ENCODE results near the gene GCNA.
"Not testable (repeated sequence)": the region's sequence is repeated elsewhere in the genome, so short reads cannot be mapped to it uniquely, and the experiment has no call there.

The GCNA gene

GRCh38 chrX:71565474-71566041, 12.7 kb upstream of the GCNA start:
- DNase-seq, result no peak

DNA sequence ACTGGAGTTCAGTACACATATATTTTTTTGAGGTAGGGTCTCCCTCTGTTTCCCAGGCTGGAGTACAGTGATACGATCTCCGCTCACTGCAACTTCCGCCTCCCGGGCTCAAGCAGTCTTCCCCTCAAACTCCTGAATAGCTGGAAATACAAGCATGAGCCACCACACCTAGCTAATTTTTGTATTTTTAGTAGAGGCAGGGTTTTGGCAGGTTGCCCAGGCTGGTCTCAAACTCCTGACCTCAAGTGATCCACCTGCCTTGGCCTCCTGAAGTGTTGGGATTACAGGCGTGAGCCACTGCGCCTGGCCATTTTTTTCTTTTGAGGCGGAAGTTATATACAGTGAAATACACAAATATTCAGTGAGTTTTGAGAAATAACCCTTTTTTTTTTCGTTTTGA, 6.8 kb upstream of the GCNA start:
- DNase-seq, result not testable (repeated sequence)

DNA sequence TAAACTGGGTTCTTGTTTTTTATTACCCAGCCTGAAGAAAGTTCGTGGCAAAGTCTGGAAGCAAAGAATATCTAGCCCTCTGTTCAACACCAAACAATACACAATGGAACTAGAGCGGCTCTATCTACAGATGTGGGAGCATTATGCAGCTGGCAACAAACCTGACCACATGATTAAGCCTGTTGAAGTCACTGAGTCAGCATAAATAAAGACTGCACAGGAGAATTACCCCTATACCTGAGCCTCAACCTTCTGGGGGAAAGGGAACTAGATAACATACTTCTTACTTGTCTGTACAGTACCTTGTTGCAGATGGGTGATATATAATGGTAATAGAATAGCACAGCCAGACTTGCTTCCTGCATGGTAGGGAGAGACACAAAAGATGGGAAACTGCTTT, 4.6 kb upstream of the GCNA start:
- no peak for DNase-seq

GRCh38 chrX:71577682-71578081, 555 bp upstream of the GCNA start:
- no peak for DNase-seq

- DNase-seq, result no peak
These were observed 1.1 kb downstream of the GCNA start for GRCh38 chrX:71579136-71579989.

GRCh38 chrX:71579990-71580380, 1.7 kb downstream of the GCNA start:
- DNase-seq, result no peak

GRCh38 chrX:71581210-71581609, 3.0 kb downstream of the GCNA start:
- DNase-seq, result no peak

DNA sequence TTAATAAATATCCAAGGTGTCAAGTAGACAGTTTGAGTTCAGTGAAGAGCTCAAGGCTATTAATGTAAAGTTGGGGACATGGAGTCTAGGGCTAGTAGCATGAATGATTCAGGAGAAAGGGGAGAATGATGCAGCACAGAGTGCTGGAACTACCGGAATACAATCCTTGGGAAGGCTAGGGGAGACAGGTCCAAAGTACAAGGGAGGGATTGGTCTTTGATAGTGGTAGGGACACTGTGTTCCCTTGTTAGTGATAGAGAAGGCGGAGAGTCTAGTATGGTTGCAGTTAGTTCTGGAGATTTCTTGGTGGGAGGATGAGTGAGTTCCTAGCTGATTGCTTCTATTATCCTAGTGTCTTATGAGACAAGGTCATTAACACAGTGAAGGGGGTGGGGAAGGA, 8.7 kb downstream of the GCNA start:
- DNase-seq, result no peak

DNA sequence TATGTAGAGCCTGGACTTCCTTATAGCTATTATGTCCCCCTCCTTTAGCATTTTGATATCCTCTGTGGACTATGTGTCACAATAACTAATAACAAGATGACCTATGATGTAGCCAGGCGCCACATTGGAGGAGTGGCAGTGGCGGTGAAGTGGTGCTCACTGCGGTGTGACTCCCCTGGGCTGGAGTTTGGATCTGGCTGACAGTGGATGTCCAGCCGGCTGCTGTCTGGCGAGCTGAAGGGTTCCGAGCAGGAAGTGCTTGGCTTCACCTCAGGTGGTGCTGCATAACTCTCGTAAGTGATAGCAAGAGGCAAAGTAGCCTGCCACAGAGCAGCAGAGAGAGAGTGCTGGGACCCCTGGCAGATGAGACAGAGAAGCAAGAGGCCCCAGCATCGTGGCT, 15.0 kb downstream of the GCNA start:
- DNase-seq, result not testable (repeated sequence)

GRCh38 chrX:71599965-71600364, 21.7 kb downstream of the GCNA start:
- no peak for DNase-seq

DNA sequence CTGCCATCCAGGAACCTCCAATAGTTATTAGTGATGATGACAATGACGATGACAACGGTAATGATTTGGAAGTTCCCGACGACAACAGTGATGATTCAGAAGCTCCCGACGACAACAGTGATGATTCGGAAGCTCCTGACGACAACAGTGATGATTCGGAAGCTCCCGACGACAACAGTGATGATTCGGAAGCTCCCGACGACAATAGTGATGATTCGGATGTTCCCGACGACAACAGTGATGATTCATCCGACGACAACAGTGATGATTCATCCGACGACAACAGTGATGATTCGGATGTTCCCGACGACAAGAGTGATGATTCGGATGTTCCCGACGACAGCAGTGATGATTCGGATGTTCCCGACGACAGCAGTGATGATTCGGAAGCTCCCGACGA, 25.4 kb downstream of the GCNA start:
- no peak for DNase-seq

GRCh38 chrX:71604141-71604540, 25.9 kb downstream of the GCNA start:
- DNase-seq, result no peak

DNA sequence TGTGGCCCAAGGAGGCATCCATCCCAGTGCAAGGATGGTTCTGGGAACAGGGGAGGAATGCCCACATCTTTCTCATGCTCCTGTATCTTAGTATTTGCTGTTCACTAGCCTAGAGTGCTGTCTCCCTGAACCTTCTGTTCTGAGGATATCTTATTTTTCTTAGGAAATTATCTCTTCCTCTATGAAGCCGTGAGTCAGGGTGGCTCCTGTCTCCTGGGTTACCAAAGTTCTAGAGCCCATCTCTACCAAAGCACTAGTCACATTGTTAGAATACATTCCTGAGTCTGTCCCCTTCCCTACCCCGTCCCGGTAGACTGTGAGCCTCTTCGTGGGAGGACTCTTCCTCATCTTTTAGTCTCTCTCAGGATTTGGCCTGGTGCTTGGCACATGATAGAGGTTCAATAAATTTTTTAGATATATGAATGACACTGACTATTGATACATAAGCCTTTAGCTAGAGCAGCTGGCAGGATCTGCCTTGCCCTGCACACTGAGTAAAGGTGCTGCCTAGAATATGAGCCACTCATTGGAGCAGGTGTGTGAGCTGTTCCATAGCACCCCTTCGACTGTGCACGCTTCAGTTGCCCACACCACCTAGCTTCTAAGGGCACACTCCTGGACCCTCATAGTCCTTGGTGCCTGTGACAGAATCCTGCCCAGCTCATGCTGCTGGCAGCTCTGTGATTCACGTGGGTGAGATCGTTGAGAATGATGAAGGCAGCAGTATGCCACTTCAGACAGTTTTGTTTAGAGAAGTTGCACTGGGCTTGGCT, 26.7 kb downstream of the GCNA start:
- no peak for DNase-seq

DNA sequence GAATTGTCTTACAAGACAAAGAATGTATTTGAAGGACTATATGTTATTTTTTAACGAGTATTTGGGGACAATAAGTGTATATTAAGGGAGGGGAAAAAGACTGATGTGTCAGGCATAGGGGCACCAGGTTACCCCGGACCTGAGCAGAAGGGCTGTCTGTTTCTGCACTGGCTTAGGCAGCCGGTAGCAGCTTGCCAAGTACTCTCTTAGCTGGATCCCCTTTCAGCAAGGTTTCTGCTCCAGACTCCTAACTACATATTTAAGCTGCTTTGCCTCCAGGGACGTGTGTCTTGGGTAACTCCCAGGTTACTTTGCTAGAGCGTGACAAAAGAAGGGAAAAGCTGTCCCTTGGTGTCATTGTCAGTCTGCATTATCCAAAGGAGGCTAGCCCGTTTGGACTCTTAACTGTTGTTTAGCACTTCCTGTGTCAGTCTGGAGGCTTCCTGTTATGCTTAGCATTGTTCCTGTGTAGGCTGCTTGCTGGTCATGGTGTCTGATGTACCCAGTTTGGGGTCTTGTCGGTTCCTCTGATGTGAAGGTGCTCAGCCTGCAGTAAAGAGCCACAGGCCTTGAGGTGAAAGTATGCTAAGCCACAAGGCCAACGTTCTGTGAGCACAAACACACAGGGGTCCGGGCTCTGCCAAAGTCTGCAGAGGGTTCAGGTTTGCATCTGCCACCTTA, 28.4 kb downstream of the GCNA start:
- no peak for DNase-seq

GRCh38 chrX:71607488-71607887, 29.3 kb downstream of the GCNA start:
- no peak for DNase-seq

DNA sequence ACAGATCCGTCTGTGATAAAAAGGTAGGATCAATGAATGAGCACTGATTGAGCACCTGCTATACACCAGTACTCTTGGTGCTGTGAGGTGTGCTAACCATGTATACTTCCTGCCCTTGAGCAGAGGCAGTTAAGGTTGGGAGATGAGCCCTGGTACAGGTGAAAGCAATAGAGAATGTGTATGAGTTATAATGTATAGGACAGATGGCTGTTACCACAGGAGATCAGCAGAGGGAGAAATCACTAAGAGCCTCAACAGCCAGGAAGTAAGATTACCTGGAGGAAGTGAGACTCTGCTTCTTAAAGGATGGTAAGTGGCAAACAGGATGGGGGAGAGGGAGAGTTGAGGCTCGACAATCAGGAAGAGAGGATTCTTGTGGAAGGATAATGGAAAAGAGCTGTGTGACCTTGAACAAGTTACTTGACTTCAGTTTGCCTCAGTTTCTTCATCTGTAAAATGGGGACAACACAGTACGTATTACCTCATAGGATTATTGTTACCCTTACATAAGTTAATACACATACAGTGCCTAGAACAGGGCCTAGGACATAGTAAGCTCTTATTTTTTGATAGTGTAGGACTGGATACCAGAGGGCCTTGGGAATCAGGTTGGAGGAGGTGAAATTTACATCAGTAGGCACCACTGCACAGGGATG, 31.0 kb downstream of the GCNA start:
- DNase-seq, result no peak

GRCh38 chrX:71611736-71612135, 33.5 kb downstream of the GCNA start:
- not testable (repeated sequence) for DNase-seq

DNA sequence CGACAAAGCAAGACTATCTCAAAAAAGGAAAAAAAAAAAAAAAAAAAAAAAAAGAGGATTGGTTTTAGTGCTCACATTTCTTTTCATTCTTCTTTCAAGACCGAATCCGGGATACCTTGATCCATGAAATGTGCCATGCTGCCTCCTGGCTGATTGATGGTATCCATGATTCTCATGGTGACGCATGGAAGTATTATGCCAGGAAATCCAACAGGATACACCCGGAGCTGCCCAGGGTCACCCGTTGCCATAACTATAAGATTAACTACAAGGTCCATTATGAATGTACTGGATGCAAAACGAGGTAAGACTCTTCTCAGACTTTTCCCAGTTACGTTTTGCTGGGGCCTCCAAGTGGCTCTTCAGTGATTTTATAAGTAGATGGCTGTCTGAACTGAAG, 34.0 kb downstream of the GCNA start:
- no peak for DNase-seq

DNA sequence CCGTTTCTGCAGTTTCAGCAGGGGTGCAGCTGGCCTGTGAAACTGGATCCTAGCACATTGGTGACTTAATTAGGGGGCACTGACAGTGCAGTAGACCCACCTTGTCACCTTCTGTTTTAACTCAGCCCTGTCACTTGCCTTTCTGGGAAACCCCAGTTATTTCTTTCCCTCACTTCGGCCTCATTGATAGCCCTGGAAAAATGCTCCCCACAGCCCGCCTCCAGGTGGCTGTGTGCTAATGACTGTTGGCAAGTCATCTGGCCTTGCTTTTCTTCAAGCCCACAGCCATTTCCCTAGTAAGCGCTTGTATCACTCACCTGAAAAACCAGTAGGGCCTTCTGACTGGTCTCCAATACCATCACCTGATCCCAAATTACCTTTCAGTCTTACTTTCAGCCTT, 36.8 kb downstream of the GCNA start:
- no peak for DNase-seq

DNA sequence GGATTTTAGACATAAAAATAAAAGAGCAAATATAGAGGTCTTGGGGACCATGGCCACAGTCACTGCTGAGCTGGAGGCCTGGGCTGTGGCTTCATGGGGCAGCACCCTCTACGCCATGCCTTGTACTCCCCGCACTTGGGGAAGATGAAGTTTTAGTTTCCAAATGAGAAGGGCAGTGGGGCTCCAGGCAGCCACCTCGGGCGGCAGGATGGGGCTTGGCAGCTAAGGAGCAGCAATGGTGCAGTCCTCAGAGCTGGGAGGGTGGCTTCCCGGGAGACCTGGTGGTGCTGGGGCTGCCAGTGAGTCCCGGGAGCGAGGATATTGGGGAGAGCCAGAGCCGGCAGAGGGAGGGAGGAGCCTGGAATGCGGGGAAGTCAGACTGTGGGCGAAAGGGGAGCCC, 37.7 kb downstream of the GCNA start:
- DNase-seq, result no peak

DNA sequence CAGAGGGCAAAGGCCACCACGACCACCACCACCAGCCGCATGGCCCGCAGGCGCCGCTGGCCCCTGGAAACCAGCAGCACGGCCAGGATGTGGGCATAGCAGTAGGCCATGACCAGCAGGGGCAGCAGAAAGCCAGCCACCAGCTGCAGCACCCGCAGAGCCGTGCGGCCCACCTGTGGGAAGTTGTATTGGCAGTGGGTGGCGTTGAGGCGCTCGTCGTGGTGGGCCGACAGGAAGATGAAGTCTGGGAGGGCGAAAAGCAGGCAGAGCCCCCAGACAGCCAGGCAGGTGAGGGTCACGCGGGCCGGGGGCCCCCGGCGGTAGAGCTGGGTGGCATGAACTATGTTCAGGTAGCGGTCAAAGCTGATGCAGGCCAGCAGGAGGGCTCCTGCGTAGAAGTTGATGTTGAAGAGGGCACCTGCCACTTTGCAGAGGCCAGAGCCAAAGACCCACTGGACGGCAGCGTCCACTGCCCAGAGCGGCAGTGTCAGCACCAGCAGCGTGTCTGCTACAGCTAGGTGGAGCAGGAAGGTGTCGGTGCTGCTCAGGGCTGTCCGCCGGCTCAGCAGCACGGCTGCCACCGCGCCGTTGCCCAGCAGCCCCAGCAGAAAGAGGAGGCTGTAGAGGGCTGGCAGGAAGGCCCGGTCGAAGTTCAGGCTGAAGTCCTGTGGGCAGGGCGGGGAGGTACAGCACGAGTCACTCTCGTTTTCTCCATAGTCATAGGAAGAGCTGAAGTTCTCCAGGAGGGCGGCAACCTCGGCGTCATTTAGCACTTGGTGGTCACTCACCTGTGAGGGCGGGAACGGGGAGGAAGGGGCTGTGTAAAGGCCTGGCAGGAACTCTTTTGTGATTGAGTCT, 38.7 kb downstream of the GCNA start:
- no peak for DNase-seq

DNA sequence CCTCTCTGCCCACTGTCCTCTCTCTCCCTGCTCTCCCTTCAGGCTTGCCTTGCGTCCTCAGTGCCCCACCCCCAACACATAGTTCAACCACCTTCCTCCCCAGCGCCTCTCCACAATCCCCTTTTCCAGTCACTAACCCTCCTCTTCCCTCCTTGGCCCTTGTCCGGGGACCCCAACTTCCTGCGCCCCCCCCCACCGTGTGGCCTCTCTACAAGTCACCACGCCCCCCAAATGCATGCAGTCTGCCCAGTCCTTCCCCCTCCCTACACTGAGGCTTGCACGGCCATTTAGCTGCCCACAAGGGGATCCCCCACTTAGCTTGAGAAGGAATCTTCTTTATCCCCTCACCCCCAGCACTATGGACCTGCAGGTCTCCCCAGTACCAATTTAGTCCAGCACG, 39.5 kb downstream of the GCNA start:
- DNase-seq, result no peak
